ENCODE data around the gene WDR64.
A peak's percentile ranks its signal among the peaks of the same experiment; 100 is the strongest.

Gene WDR64

GRCh38 chr1:241837416-241837815, 185.3 kb downstream of the WDR64 start:
- Histone ChIP-seq H3K4me3 (ENCODE audit: low read depth, low read length) (no peak overlapping the region), H2AK5ac (ENCODE audit: low read length) (peak overlapping the region; percentile 53), H3K14ac (ENCODE audit: low read length) (no peak overlapping the region), H3K4me1 (ENCODE audit: control insufficient read depth in 1 of 2, insufficient read depth in 2 of 2, low read length in 2 of 2) (peaks cover 5 to 7% of the 10 kb centered on the region in 2 experiments), H2BK120ac (ENCODE audit: insufficient read depth, low read length, poor library complexity) (peak overlapping the region; percentile 74), H3K23ac (ENCODE audit: low read length) (no peak overlapping the region), H3K18ac (ENCODE audit: low read length) (no peak overlapping the region), H4K8ac (ENCODE audit: low read depth, low read length) (peak overlapping the region; percentile 58), H3K9ac (ENCODE audit: low read length) (no peak overlapping the region), H3K9me3 (ENCODE audit: insufficient read depth, low read depth, low read length) (no peaks in the 10 kb centered on the region), H2BK5ac (ENCODE audit: low read depth, low read length, poor library complexity) (peak overlapping the region; percentile 94), H4K12ac (ENCODE audit: low read depth, low read length) (no peak overlapping the region), H3K4me2 (ENCODE audit: low read length) (no peak overlapping the region), H2BK12ac (ENCODE audit: low read length) (peak overlapping the region; percentile 77), H3K27me3 (ENCODE audit: insufficient read depth, low read length) (no peaks in the 10 kb centered on the region), H3K36me3 (ENCODE audit: control insufficient read depth in 1 of 2, insufficient read depth in 2 of 2, low read length in 2 of 2) (no peaks in the 10 kb centered on the region), H3K27ac (ENCODE audit: low read depth, low read length) (peak overlapping the region; percentile 18), H2AFZ (ENCODE audit: insufficient read depth, low read length, poor library complexity) (no peak overlapping the region), H3K4ac (ENCODE audit: low read depth, low read length) (no peak overlapping the region), H3K79me2 (ENCODE audit: control insufficient read depth, insufficient read depth, low read length, poor library complexity) (no peaks in the 10 kb centered on the region), H3K79me1 (ENCODE audit: low read length) (peaks cover 9% of the 10 kb centered on the region), H4K91ac (ENCODE audit: low read depth, low read length) (peak overlapping the region; percentile 83)
- no CpG with 5 or more reads among the region's 5 CpGs for WGBS (ENCODE audit: extremely low coverage, insufficient coverage, insufficient read length)
- no peak for DNase-seq

DNA sequence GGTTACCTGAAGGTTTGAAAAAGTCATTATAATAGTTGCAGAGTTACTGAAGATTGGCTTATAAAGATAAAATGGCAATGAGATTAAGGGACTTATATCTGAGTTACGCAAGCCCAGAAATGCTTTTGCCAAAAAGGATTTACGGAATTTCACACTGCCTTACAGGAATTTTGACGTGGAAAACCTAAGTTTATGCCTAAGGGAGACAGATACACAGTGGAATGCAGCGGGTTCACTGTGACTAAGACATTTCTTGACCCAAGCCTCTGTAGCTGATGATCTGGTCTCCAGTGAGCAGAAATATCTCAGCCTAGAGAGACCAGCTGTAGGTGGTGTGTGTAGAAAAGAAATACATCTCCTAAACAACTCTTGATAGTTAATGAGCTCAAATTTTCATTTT, 185.8 kb downstream of the WDR64 start:
- Histone ChIP-seq H3K27me3 (ENCODE audit: insufficient read depth, low read length) (no peaks in the 10 kb centered on the region), H3K27ac (ENCODE audit: low read depth, low read length) (peak overlapping the region; percentile 86), H3K23ac (ENCODE audit: low read length) (no peak overlapping the region), H3K4me1 (ENCODE audit: control insufficient read depth in 1 of 2, insufficient read depth in 2 of 2, low read length in 2 of 2) (peaks cover 5 to 7% of the 10 kb centered on the region in 2 experiments), H3K18ac (ENCODE audit: low read length) (no peak overlapping the region), H4K12ac (ENCODE audit: low read depth, low read length) (no peak overlapping the region), H2BK5ac (ENCODE audit: low read depth, low read length, poor library complexity) (no peak overlapping the region), H2AK5ac (ENCODE audit: low read length) (no peak overlapping the region), H3K4ac (ENCODE audit: low read depth, low read length) (no peak overlapping the region), H3K79me2 (ENCODE audit: control insufficient read depth, insufficient read depth, low read length, poor library complexity) (no peaks in the 10 kb centered on the region), H4K91ac (ENCODE audit: low read depth, low read length) (no peak overlapping the region), H2BK12ac (ENCODE audit: low read length) (no peak overlapping the region), H3K9me3 (ENCODE audit: insufficient read depth, low read depth, low read length) (no peaks in the 10 kb centered on the region), H3K79me1 (ENCODE audit: low read length) (peaks cover 9% of the 10 kb centered on the region), H3K9ac (ENCODE audit: low read length) (no peak overlapping the region), H3K4me2 (ENCODE audit: low read length) (peak overlapping the region; percentile 27), H3K4me3 (ENCODE audit: low read depth, low read length) (no peak overlapping the region), H2BK120ac (ENCODE audit: insufficient read depth, low read length, poor library complexity) (no peak overlapping the region), H3K36me3 (ENCODE audit: control insufficient read depth in 1 of 2, insufficient read depth in 2 of 2, low read length in 2 of 2) (no peaks in the 10 kb centered on the region), H3K14ac (ENCODE audit: low read length) (no peak overlapping the region), H4K8ac (ENCODE audit: low read depth, low read length) (no peak overlapping the region), H2AFZ (ENCODE audit: insufficient read depth, low read length, poor library complexity) (no peak overlapping the region)
- DNase-seq = peak; percentile 92 to 99
- no CpG with 5 or more reads among the region's 4 CpGs for WGBS (ENCODE audit: extremely low coverage, insufficient coverage, insufficient read length)

GRCh38 chr1:241838897-241839296, 186.8 kb downstream of the WDR64 start:
- Histone ChIP-seq H3K14ac (ENCODE audit: low read length) (peak overlapping the region; percentile 53), H3K79me1 (ENCODE audit: low read length) (peaks cover 9% of the 10 kb centered on the region), H3K18ac (ENCODE audit: low read length) (no peak overlapping the region)

GRCh38 chr1:241839369-241839979, 187.4 kb downstream of the WDR64 start:
- Histone ChIP-seq H4K91ac (ENCODE audit: low read depth, low read length) (peak overlapping the region; percentile 65), H3K4me2 (ENCODE audit: low read length) (no peak overlapping the region), H3K79me2 (ENCODE audit: control insufficient read depth, insufficient read depth, low read length, poor library complexity) (no peaks in the 10 kb centered on the region), H3K18ac (ENCODE audit: low read length) (no peak overlapping the region), H3K14ac (ENCODE audit: low read length) (peak overlapping the region; percentile 4), H2AFZ (ENCODE audit: insufficient read depth, low read length, poor library complexity) (no peak overlapping the region), H3K27ac (ENCODE audit: low read depth, low read length) (no peak overlapping the region), H3K23ac (ENCODE audit: low read length) (no peak overlapping the region), H3K79me1 (ENCODE audit: low read length) (peaks cover 9% of the 10 kb centered on the region), H3K36me3 (ENCODE audit: control insufficient read depth in 1 of 2, insufficient read depth in 2 of 2, low read length in 2 of 2) (no peaks in the 10 kb centered on the region), H3K9ac (ENCODE audit: low read length) (no peak overlapping the region), H3K9me3 (ENCODE audit: insufficient read depth, low read depth, low read length) (no peaks in the 10 kb centered on the region), H3K27me3 (ENCODE audit: insufficient read depth, low read length) (no peaks in the 10 kb centered on the region), H3K4me1 (ENCODE audit: control insufficient read depth in 1 of 2, insufficient read depth in 2 of 2, low read length in 2 of 2) (peaks cover 5 to 7% of the 10 kb centered on the region in 2 experiments), H3K4me3 (ENCODE audit: low read depth, low read length) (no peak overlapping the region), H2AK5ac (ENCODE audit: low read length) (no peak overlapping the region), H2BK120ac (ENCODE audit: insufficient read depth, low read length, poor library complexity) (peak overlapping the region; percentile 28), H3K4ac (ENCODE audit: low read depth, low read length) (no peak overlapping the region), H2BK12ac (ENCODE audit: low read length) (no peak overlapping the region), H2BK5ac (ENCODE audit: low read depth, low read length, poor library complexity) (peak overlapping the region; percentile 47), H4K12ac (ENCODE audit: low read depth, low read length) (no peak overlapping the region), H4K8ac (ENCODE audit: low read depth, low read length) (no peak overlapping the region)
- no CpG with 5 or more reads among the region's 6 CpGs for WGBS (ENCODE audit: extremely low coverage, insufficient coverage, insufficient read length)
- DNase-seq = no peak

More at GRCh38 chr1:241838897-241839296, 186.8 kb downstream of the WDR64 start:
- Histone ChIP-seq H4K91ac (ENCODE audit: low read depth, low read length) (peak overlapping the region; percentile 32), H2AK5ac (ENCODE audit: low read length) (no peak overlapping the region), H3K4me2 (ENCODE audit: low read length) (no peak overlapping the region), H2AFZ (ENCODE audit: insufficient read depth, low read length, poor library complexity) (no peak overlapping the region), H2BK12ac (ENCODE audit: low read length) (peak overlapping the region; percentile 51), H2BK5ac (ENCODE audit: low read depth, low read length, poor library complexity) (peak overlapping the region; percentile 53), H3K27me3 (ENCODE audit: insufficient read depth, low read length) (no peaks in the 10 kb centered on the region), H3K27ac (ENCODE audit: low read depth, low read length) (no peak overlapping the region), H3K23ac (ENCODE audit: low read length) (no peak overlapping the region), H3K4me1 (ENCODE audit: control insufficient read depth in 1 of 2, insufficient read depth in 2 of 2, low read length in 2 of 2) (peaks cover 5 to 7% of the 10 kb centered on the region in 2 experiments), H3K9me3 (ENCODE audit: insufficient read depth, low read depth, low read length) (no peaks in the 10 kb centered on the region), H4K8ac (ENCODE audit: low read depth, low read length) (peak overlapping the region; percentile 36), H3K4me3 (ENCODE audit: low read depth, low read length) (no peak overlapping the region), H3K79me2 (ENCODE audit: control insufficient read depth, insufficient read depth, low read length, poor library complexity) (no peaks in the 10 kb centered on the region), H4K12ac (ENCODE audit: low read depth, low read length) (no peak overlapping the region), H2BK120ac (ENCODE audit: insufficient read depth, low read length, poor library complexity) (peak overlapping the region; percentile 60), H3K36me3 (ENCODE audit: control insufficient read depth in 1 of 2, insufficient read depth in 2 of 2, low read length in 2 of 2) (no peaks in the 10 kb centered on the region), H3K9ac (ENCODE audit: low read length) (no peak overlapping the region), H3K4ac (ENCODE audit: low read depth, low read length) (no peak overlapping the region)
- DNase-seq = peak; percentile 37 to 64
- WGBS (ENCODE audit: extremely low coverage, insufficient coverage, insufficient read length) = no CpG with 5 or more reads among the region's 5 CpGs

Data from trophoblast cell (in vitro differentiated cells and primary cell).